ENCODE results near the gene PDZD4.

The PDZD4 gene

DNA sequence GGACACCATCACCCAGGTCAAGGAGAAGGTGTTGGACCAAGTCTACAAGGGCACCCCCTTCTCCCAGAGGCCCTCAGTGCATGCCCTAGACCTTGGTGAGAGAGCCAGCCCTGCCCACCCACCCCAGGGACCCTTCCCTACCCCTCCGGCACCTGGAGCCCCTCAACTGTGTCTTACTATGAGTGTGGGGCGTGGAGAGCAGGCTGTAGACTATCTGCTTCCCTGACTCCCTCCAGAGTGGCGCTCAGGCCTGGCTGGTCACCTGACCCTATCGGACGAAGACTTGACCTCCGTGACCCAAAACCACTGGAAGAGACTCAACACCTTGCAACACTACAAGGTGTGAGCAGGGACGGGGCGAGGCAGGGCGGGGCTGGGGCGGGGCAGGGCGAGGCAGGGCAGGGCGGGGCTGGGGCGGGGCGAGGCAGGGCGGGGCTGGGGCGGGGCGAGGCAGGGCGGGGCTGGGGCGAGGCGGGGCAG is 54.2 kb downstream of the PDZD4 start:
- TF ChIP-seq CTCF (IDR thresholded peaks at IDR 0.05; ENCODE audit: borderline replicate concordance, insufficient read depth, low read depth, low read length): no peak
- H3K4me3 ChIP-seq (ENCODE audit: low read depth, low read length): no peak overlapping the region

GRCh38 chrX:153775293-153776119 is 54.8 kb downstream of the PDZD4 start:
- H3K4me3 ChIP-seq (ENCODE audit: low read depth, low read length): no peak overlapping the region
- TF ChIP-seq CTCF (IDR thresholded peaks at IDR 0.05; ENCODE audit: borderline replicate concordance, insufficient read depth, low read depth, low read length): no peak

DNA sequence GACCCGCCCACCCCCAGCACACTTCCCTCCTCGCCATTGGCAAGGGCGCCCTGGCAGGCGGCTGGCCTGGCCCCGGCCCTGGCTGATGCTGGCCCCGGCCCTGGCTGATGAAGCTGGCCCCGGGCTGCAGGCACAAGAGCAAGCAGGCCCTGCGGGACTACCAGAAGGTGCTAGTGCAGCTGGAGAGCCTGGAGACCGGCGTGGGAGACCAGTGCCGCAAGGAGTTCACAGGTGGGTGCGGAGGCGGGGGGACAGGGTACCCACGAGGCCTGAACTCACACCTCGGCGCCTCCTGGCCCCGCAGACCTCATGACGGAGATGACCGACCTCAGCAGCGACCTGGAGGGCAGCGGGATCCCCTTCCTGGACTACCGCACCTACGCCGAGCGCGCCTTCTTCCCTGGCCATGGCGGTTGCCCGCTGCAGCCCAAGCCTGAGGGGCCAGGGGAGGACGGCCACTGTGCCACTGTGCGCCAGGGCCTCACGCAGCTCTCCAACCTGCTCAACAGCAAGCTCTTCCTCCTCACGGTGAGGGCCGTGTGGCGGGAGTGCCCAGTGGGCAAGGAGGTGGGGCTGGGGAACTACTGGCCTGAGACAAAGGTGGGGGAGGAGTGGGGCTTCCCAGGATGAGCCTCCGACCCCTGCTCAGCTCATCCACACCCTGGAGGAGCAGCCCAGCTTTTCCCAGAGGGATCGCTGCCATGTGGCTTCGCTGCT is 55.6 kb downstream of the PDZD4 start:
- TF ChIP-seq CTCF (IDR thresholded peaks at IDR 0.05; ENCODE audit: borderline replicate concordance, insufficient read depth, low read depth, low read length): no peak
- H3K4me3 ChIP-seq (ENCODE audit: low read depth, low read length): no peak overlapping the region

DNA sequence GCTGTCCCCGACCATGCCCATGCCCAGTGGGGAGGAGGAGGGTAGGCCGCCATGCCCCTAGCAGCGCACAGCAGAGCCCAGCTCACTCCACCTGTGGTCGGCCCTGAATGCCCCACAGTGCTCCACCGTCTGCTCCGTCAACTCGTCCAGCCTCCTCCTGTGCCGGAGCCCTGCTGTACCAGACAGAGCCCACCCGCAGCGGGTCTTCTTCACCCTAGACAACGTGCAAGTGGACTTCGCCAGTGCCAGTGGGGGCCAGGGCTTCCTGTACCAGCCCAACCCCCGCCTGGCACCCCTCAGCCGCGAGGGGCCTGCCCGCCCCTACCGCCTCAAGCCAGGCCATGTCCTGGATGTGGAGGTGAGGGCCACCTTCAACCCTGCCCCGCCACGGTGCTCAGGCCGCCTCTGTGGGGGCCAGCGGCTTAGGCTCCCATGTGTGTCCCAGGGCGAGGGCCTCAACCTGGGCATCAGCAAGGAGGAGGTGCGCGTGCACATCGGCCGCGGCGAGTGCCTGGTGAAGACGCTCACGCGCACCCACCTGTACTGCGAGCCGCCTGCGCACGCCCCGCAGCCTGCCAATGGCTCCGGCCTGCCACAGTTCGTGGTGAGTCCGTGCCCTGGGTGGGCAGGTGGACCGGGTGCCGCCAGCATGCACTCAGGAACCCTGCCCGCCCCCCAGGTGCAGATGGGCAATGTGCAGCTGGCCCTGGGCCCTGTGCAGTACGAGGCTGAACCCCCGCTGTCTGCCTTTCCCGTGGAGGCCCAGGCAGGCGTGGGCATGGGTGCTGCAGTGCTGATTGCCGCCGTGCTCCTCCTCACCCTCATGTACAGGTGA is 56.4 kb downstream of the PDZD4 start:
- no peak overlapping the region for H3K4me3 ChIP-seq (ENCODE audit: low read depth, low read length)
- no peak for TF ChIP-seq CTCF (IDR thresholded peaks at IDR 0.05; ENCODE audit: borderline replicate concordance, insufficient read depth, low read depth, low read length)

GRCh38 chrX:153773218-153773611 is 57.1 kb downstream of the PDZD4 start:
- H3K4me3 ChIP-seq (ENCODE audit: low read depth, low read length): no peak overlapping the region
- no peak for TF ChIP-seq CTCF (IDR thresholded peaks at IDR 0.05; ENCODE audit: borderline replicate concordance, insufficient read depth, low read depth, low read length)

- no peak overlapping the region for H3K4me3 ChIP-seq (ENCODE audit: low read depth, low read length)
- TF ChIP-seq CTCF (IDR thresholded peaks at IDR 0.05; ENCODE audit: borderline replicate concordance, insufficient read depth, low read depth, low read length): no peak
Measured at GRCh38 chrX:153772316-153773217, 57.8 kb downstream of the PDZD4 start.

Data from GM12875 (cell line).